Esophagus muscularis mucosa (tissue), 4 donors: ENCODE data around the gene KRT39.

Experiments used
- CTCF ChIP-seq, 3 experiments: fragments of 200-600 bp in 2 of 3; fragments of 450-650 bp in 1 of 3; sonication (generic) in 2 of 3; IDR thresholded peaks; one replicate each; pipeline ENCODE4 v1.5.1; 2017 to 2019; ENCODE audit warnings: antibody characterized with exemption in 3 of 3, mild to moderate bottlenecking in 2 of 3, moderate library complexity in 1 of 3
- EP300 ChIP-seq: sonication (generic); formaldehyde crosslinking; IDR thresholded peaks from one replicate; pipeline ENCODE4 v1.6.1; 2017; ENCODE audit warnings: antibody characterized with exemption
- POLR2A ChIP-seq: fragments of 450-650 bp; IDR thresholded peaks from one replicate; pipeline ENCODE4 v1.6.1; 2017; ENCODE audit warnings: antibody characterized with exemption, moderate library complexity, mild to moderate bottlenecking, low read depth
- POLR2AphosphoS5 ChIP-seq, 2 donors: sonication (generic); formaldehyde crosslinking; IDR thresholded peaks; one replicate each; pipeline ENCODE4 v1.6.1; 2017; ENCODE audit warnings: antibody characterized with exemption in 2 of 2

DNA sequence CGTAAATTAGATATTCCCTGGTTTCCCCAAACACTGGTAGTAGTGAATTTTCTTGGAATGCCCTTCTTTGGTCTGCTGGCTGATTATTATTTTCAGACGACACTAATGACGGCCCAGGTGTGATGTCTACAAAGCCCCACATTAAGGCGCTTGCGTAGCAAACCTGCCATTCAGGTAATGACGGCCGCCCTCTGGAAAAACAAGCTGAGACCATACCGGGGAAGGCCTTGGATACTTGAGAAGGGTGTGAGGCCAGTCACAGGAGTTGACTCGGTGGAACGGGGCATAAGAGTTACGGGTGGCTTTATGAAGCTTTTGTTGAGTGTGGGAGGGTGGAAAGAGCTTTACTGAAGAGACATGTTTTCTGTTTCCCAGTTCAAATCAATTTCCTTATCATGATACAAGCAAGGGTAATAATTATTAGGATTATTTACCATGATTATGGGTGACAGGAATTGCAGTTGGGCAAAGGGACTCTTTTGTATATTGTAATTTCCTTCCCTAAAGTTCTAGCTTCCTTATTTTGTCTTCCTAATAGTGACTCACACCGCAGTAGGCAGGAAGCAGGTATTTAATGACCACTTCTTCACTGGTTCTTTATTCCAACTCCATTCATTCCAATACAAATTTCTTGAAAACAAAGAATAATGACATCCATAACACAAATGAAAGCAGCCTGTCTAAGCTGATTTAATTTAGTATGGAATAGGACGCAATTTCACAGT, 54.1 kb downstream of the KRT39 start:
- TF ChIP-seq CTCF (IDR thresholded peaks at IDR 0.05) (no peak), EP300 (no peak), POLR2A (no peak), POLR2AphosphoS5 (IDR thresholded peaks at IDR 0.05) (no peak)
